ENCODE results near the gene CENPVL1. TPM values are rescaled to one million over a fixed set of nuclear protein-coding genes. Genes with fewer than 3 reads are reported as not detected.
"Not testable (repeated sequence)": the region's sequence is repeated elsewhere in the genome, so short reads cannot be mapped to it uniquely, and the experiment has no call there.

The CENPVL1 gene
- not detected for total RNA-seq (ENCODE audit: insufficient read depth, low replicate concordance)

DNA sequence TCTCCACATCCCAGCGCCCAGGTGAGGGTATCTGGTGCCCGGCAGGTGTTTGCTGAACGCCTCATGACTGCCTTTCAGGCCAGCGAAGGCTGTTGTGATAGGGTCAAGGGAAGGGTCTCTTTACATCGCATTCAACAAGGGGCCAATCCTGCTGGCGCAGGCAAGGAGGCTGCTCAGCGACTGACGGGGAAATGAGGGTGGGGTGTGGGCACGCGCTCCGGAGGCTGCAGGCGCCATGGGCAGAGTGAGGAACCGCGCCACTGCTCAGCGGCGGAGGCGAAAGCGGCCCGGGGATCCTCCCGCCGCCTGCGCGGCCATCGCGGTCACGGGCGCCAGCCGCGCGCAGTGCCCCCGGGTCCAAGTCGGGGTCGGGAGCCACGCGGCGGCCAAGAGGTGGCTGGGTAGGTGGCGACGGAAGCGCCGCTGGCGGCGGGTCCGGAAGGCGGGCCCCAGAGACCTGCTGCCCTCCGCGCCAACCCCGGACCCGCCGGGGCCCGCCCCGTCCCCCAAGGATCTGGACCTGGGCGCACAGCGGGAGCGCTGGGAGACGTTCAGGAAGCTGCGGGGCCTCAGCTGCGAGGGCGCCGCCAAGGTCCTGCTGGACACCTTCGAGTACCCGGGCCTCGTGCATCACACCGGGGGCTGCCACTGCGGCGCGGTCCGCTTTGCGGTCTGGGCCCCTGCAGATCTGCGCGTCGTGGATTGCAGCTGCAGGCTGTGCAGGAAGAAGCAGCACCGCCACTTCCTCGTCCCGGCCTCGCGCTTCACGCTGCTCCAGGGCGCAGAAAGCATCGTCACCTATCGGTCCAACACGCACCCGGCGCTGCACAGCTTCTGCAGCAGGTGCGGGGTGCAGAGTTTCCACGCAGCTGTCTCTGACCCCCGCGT lies at the start of gene CENPVL1:
Gene CENPVL1, plus strand, starts transcription at position 236 of the 888 bp plus-strand sequence. Its CDS starts 0 bp downstream, at position 236.
- not testable (repeated sequence) for DNase-seq (ENCODE audit: low spot score)

DNA sequence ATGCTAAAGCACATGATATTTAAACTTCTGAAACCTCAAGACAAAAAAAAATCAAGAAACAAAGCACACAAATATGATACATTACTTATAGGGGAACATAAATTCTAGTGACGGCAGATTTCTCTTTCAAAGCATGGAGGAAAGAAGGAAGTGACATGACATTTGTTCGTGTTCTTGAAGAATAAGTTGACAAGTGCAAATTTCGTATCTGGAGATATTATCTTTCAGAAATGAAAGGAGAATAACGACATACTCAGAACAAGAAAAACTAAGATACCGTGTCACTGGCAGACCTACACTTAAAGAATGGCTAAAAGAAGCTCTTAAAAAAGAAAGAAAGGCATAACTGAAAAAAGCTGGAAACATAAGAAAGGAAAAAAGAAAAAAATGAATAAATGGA lies 44.3 kb upstream of the CENPVL1 start:
- no peak for DNase-seq (ENCODE audit: low spot score)

DNA sequence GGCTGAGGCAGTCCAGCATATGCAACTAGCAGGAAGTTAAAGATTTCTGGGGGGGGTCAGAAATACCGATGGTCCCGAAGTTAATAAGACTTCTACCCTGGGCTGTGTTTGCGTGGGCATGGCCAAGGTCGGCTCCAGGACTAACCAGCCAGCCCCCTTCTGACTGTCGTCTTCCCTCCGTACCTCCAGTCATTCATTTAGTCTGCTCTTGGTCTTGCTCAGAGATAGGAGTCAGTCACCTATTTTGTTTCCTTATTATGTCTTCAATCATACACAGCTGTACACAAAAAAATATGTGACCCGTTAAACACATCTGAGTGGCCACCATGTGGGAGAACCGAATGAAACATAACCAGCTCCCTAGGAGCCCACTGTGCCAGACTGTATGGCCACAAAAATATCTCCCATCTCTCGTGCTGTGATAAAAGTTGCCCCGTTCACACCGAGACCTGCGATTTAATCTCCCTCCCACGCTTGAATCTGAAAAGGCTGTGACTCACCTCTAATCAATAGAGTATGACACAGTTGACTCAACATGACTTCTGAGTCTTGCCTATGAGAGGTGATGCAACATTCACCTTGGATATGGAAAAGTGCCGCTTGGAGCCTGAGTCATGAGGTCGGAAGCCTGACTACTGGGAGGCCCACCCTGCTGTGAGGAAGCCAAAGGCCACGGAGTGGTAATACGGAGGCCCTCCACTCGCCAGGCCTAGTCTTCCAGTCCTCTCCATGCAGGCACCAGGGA lies 30.5 kb upstream of the CENPVL1 start:
- not testable (repeated sequence) for DNase-seq (ENCODE audit: low spot score)

DNA sequence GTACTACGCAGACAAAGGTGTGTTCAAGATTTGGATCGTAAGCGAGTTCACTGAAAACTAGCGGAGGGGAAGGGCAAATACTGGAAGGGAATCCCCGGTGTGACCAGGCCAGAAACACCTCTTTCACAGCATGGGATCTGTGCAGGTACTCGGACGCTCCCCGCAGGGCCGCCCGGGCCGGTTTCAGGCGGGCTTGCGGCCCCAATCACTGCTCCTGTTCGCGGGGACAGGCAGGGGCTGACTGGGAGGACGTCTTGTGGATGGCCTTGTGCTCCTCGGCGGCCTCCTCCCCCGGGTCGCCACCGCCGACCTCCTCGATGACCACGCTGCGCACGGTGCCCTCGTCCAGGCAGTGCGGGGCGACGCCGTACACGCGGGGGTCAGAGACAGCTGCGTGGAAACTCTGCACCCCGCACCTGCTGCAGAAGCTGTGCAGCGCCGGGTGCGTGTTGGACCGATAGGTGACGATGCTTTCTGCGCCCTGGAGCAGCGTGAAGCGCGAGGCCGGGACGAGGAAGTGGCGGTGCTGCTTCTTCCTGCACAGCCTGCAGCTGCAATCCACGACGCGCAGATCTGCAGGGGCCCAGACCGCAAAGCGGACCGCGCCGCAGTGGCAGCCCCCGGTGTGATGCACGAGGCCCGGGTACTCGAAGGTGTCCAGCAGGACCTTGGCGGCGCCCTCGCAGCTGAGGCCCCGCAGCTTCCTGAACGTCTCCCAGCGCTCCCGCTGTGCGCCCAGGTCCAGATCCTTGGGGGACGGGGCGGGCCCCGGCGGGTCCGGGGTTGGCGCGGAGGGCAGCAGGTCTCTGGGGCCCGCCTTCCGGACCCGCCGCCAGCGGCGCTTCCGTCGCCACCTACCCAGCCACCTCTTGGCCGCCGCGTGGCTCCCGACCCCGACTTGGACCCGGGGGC lies 28.2 kb upstream of the CENPVL1 start:
- not testable (repeated sequence) for DNase-seq (ENCODE audit: low spot score)

DNA sequence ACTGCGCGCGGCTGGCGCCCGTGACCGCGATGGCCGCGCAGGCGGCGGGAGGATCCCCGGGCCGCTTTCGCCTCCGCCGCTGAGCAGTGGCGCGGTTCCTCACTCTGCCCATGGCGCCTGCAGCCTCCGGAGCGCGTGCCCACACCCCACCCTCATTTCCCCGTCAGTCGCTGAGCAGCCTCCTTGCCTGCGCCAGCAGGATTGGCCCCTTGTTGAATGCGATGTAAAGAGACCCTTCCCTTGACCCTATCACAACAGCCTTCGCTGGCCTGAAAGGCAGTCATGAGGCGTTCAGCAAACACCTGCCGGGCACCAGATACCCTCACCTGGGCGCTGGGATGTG lies 27.6 kb upstream of the CENPVL1 start, which contains the start of gene CENPVL2:
Gene CENPVL2, minus strand, starts transcription at position 112 of the 343 bp plus-strand sequence. Its CDS starts 0 bp downstream, at position 112.
- DNase-seq (ENCODE audit: low spot score), result not testable (repeated sequence)

DNA sequence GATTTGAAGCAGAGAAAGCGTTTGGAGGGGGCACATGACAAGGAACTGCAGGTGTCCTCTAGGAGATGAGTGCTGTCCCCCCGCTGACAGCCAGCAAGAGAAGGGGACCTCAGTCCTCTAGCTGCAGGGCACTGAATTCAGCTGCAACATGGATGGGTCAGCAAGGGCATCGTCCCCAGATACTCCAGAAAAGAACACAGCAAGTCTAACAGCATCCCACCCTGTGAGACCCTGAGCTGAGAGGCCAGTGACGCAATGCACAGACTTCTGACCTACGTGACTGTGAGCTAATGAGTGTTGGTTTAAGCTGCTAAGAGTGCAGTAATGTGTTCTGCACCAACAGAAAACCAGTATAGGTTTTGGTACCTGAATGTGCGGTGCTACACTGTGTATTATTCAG lies 16.1 kb upstream of the CENPVL1 start:
- DNase-seq (ENCODE audit: low spot score), result no peak

DNA sequence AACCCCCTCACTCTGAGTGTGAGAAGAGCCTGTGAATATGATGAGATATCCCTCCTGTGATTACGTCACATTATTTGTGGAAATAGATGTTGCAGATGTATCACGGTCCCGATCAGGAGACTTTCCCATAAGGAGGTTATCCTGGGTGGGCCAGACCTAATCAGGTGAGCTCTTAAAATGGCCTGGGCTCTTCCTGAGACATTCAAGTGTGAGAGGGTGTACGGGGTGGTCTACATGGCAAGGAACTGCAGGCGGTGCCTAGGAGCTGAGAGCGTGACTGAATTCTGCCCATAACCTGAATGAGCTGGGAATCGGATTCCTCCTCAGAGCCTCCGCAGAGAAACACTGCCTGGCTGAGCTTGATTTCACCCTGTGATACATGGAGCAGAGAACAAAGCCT lies 12.9 kb upstream of the CENPVL1 start:
- DNase-seq (ENCODE audit: low spot score), result no peak

DNA sequence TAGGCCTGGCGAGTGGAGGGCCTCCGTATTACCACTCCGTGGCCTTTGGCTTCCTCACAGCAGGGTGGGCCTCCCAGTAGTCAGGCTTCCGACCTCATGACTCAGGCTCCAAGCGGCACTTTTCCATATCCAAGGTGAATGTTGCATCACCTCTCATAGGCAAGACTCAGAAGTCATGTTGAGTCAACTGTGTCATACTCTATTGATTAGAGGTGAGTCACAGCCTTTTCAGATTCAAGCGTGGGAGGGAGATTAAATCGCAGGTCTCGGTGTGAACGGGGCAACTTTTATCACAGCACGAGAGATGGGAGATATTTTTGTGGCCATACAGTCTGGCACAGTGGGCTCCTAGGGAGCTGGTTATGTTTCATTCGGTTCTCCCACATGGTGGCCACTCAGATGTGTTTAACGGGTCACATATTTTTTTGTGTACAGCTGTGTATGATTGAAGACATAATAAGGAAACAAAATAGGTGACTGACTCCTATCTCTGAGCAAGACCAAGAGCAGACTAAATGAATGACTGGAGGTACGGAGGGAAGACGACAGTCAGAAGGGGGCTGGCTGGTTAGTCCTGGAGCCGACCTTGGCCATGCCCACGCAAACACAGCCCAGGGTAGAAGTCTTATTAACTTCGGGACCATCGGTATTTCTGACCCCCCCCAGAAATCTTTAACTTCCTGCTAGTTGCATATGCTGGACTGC lies 2.8 kb downstream of the CENPVL1 start:
- DNase-seq (ENCODE audit: low spot score), result not testable (repeated sequence)

DNA sequence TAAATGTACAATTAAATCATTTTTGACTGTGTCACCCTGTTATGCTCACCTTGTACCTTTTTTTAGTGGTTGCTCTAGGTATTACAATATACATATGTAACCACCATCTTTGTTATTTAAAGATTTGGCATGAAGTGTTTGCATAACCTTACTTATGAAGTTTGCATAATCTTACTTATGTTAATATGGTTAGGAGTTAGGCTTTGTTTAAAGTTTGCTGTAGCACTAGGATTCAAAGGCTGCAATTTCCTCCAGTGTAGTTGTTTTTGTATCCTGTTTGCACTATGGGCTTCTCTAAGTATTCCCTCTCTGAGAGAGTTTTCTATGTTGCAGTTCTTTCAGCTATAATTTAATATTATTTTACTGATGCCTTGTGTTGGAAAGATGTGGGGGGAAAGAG lies 17.9 kb downstream of the CENPVL1 start:
- DNase-seq (ENCODE audit: low spot score), result no peak

DNA sequence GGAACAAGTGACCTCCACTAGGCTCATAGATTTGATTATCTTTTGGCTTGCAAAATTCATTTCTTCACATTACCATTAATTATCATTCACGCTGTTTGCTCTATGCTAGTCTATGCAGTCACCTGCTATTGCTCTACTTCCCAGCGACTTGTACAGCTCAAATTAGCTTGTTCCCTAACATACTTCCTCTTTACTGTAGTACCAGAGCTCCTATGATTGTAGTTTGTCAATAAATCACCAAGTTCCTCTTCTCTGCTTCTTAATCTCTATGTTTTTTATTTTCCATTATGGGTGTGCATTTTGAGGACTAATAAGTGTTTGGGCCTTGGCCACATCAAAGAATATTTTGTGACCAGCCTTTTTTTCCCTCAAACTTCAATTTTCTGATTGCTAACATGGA lies 26.8 kb downstream of the CENPVL1 start:
- DNase-seq (ENCODE audit: low spot score), result no peak

DNA sequence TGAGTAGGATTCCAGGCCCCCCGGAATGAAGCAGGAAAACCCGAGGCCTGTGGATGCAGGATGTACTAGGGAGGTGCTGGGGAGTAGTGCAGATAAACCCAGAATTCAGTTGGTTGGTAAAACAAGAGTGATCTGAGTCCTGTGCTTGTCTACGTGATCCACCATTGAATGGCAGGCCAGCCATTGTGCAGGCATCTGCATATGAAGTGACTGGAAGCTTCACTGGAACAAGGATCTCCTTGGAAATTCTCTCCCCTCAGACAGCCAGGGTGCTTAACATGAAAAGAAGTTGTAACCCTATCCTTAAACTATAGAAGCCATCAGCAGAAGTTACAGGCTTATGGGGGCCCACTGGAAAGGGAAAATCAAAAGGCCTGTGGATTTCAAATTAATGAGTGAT lies 32.3 kb downstream of the CENPVL1 start:
- no peak for DNase-seq (ENCODE audit: low spot score)

DNA sequence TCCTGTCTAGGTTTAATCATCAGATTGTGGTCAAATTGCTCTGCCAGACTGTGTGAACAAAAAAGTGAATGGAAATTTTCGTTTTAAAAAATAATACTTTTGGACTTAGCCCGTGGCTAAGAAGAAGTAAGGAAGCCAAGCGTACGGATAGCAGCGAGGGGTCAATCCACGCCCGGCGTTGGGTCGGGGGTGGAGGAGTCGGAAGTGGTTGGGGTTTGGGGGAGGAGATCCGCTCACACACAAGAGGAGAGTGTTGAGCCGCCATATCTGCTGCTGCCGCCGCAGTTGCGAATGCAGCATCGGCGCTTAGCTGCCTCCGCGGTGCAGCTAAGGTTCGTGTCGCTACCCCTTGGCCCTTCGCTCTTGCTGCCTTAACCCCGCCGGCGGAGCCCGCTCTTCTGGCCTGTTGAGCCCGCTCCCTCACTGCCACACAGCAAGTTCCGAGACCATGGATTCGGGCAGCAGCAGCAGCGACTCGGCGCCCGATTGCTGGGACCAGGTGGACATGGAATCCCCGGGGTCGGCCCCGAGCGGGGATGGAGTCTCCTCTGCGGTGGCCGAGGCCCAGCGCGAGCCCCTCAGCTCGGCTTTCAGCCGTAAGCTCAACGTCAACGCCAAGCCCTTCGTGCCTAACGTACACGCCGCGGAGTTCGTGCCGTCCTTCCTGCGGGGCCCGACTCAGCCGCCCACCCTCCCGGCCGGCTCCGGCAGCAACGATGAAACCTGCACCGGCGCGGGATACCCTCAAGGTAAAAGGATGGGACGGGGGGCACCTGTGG lies 33.1 kb downstream of the CENPVL1 start, which contains the start of gene GSPT2:
Gene GSPT2, plus strand, starts transcription at position 264 of the 779 bp plus-strand sequence. Its CDS starts 185 bp downstream, at position 449.
- peak; percentile 76 for DNase-seq (ENCODE audit: low spot score)

DNA sequence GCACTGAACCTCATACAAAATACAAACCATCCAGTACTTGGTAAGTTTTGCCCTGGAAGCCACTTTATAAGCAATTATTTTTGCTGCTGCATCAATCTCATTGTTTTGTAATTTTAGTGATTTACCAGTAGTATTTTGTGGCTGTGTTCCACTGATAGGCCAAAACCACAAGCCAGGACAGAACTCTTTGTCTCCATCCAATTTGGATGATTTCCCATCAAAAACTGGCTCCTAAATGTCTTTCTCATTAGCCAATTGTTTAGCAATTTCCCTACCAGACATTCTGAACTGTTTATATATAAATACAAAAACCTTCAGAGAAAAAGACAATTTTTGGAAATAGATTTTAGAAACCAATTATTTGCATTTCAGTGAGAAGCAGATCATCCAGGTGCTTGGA lies 37.4 kb downstream of the CENPVL1 start:
- DNase-seq (ENCODE audit: low spot score), result no peak

DNA sequence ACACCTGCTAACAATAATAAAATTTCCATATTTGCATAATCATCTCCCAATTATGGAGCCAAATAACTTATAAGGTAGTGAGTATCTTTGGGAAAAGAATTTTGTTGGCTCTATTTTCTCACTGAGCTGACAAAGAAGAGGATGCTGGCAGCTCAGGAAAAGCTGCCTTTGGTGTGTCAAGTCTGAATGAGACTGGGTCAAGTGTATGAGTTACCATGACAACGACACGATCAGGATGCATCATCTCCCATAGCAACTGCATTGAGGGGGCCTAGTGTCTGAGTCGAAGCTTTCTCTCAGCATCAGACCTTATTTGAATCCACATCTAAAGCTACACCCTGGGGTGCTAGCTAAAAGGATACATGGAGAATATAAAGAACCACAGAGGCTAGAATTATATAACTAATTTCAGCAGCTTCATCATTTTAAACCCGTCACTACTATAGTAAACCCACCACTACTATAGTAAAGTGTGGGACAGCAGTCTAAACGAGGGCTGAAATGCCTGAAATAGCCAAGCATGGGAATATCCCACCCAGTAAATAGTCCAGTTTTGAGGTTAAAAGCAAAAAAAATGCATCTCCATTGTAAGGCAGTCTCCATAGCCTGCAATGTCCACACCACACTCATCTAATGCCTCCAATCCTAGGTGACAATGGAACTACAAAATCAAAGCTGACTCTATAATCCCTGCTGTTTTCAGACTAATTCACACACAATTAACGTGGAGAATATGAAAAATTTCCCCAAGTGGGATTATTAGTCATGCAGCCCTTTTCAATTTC lies 48.9 kb downstream of the CENPVL1 start:
- DNase-seq (ENCODE audit: low spot score), result no peak

DNA sequence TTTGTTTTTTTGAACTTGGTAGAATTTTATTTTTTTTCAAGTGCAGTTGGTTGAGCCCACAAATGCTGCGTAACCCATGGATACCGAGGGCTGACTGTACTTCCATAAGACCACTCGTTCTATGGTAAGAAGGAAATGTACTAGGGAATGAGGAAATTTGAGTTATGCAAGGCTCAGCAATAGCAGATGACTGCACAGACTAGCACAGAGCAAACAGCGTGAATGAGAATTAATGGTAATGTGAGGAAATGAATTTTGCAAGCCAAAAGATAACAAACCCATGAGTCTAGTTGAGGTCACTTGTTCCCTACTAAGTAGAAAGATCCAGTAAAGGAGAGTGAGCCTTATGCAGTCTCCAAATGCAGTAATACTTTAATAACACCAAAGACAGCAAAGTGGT lies 50.3 kb downstream of the CENPVL1 start:
- DNase-seq (ENCODE audit: low spot score), result no peak

All from umbilical cord (tissue), 2 donors.